Measurements from ENCODE around the gene SCAMP3. TPM values are rescaled to one million over a fixed set of nuclear protein-coding genes. Genes with fewer than 3 reads are reported as not detected.

The SCAMP3 gene
- total and polyA plus RNA-seq, 8 donors, result 45.8 to 85.3 (median 55.7) TPM

GRCh38 chr1:155254714-155255242 is 7.4 kb downstream of the SCAMP3 start:
- Histone ChIP-seq H3K4me3 (peak overlapping the region; percentile 67 to 76), H3K27ac (peak overlapping the region; percentile 91 to 93), H3K9me3 (no peaks in the 10 kb centered on the region), H3K36me3 (peaks cover 0 to 33% of the 10 kb centered on the region in 2 donors), H3K4me1 (peaks cover 21 to 44% of the 10 kb centered on the region in 2 donors), H3K27me3 (no peaks in the 10 kb centered on the region)
- no peak for TF ChIP-seq CTCF (IDR thresholded peaks at IDR 0.05)
- peak in 1 of 4 donors; percentile 84 for DNase-seq
- ATAC-seq, result peak; percentile 7
- intact Hi-C loops (cut with DNase I), result no loop called here

DNA sequence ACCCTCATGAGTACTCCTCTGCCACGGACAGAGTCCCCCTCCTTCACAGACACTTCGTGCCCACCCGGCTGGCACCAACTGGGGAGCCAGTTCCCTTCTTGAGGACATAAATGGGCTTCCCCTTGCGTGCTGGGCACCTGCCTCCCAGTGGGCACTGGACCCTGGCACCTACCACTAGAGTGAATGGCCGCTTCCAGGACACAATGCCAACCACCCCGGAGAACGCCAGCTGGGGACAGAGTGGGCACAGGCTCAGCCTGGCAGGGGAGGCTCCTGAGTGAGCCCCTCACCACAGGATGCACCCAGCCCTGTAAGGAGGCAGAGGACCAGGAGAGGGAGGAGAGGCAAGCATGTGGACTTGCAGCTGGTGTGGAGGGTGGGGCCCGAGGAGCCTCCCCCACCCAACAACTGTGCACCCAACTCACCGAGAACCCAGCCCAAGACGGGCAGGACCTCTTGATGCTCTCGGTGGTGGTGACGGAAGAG is 7.9 kb downstream of the SCAMP3 start:
- ATAC-seq (no peak), DNase-seq (no peak)
- intact Hi-C loops (cut with DNase I), result no loop called here
- Histone ChIP-seq H3K4me3 (peak overlapping the region; percentile 67 to 76), H3K9me3 (no peaks in the 10 kb centered on the region), H3K36me3 (peaks cover 0 to 28% of the 10 kb centered on the region in 2 donors), H3K4me1 (peaks cover 21 to 44% of the 10 kb centered on the region in 2 donors), H3K27me3 (no peaks in the 10 kb centered on the region), H3K27ac (peak overlapping the region in 1 of 2 donors; percentile 91)
- no peak for TF ChIP-seq CTCF (IDR thresholded peaks at IDR 0.05)

- Histone ChIP-seq H3K27ac (no peak overlapping the region), H3K36me3 (peaks cover 0 to 23% of the 10 kb centered on the region in 2 donors), H3K4me1 (peaks cover 21 to 44% of the 10 kb centered on the region in 2 donors), H3K27me3 (no peaks in the 10 kb centered on the region), H3K9me3 (no peaks in the 10 kb centered on the region), H3K4me3 (peak overlapping the region; percentile 67 to 76)
- no peak for DNase-seq
- ATAC-seq, result no peak
- intact Hi-C loops (cut with DNase I), result no loop called here
- TF ChIP-seq CTCF (IDR thresholded peaks at IDR 0.05), result no peak
Measured at GRCh38 chr1:155253797-155254196, 8.4 kb downstream of the SCAMP3 start.

GRCh38 chr1:155253208-155253607 is 9.0 kb downstream of the SCAMP3 start:
- Histone ChIP-seq H3K9me3 (no peaks in the 10 kb centered on the region), H3K4me3 (no peak overlapping the region), H3K27me3 (no peaks in the 10 kb centered on the region), H3K36me3 (peaks cover 0 to 21% of the 10 kb centered on the region in 2 donors), H3K4me1 (peaks cover 21 to 44% of the 10 kb centered on the region in 2 donors), H3K27ac (no peak overlapping the region)
- intact Hi-C loops (cut with DNase I), result no loop called here
- TF ChIP-seq CTCF (IDR thresholded peaks at IDR 0.05), result no peak
- DNase-seq (no peak), ATAC-seq (no peak)

DNA sequence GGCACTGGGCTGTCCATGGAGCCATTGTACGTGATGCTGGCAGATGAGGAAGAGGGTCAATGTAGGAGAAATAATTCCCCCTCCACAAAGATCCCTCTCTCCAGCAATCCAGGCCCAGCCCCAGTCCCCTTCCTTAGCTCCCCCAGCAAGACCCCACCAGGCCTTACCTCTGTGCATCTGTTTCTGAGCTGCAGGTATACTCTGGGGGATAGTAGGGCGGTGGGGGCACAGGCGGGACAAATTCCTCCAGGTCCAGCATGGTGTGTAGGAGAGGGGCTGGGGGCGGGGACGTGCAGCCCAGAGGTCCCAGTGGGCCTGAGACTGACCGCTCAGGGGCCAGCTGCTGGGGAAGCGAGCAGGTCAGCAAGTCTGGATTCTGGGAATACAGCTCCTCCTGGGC is 10.6 kb downstream of the SCAMP3 start:
- no peak overlapping the region for H3K4me3 ChIP-seq
- intact Hi-C loops (cut with DNase I), result no loop called here
- no peaks in the 10 kb centered on the region for H3K9me3 ChIP-seq
- peaks cover 21 to 44% of the 10 kb centered on the region in 2 donors for H3K4me1 ChIP-seq
- H3K36me3 ChIP-seq, result peaks cover 0 to 19% of the 10 kb centered on the region in 2 donors
- no peak for DNase-seq
- no peak for ATAC-seq
- no peak for TF ChIP-seq CTCF (IDR thresholded peaks at IDR 0.05)
- no peak overlapping the region for H3K27ac ChIP-seq
- H3K27me3 ChIP-seq, result no peaks in the 10 kb centered on the region
